Calu3 (cell line): ENCODE data around the gene KIFAP3. TPM values are rescaled to one million over a fixed set of nuclear protein-coding genes. Genes with fewer than 3 reads are reported as not detected.

Experiments used
- BruUV-seq: library from RNA; stranded (reverse); fragments of 400-500 nt; replicated peaks from 2 replicates; lab custom pipeline; 2021; lab: Mats Ljungman, UMichigan
- CTCF ChIA-PET: fragments of 300-600 bp; sonication (Branson Sonifier 250); formaldehyde crosslinking; loops from one replicate; lab custom pipeline; 2022; ENCODE audit warnings: antibody characterized with exemption; lab: Charles Lee
- DNase-seq: peaks from one replicate; pipeline ENCODE4 v3.0.0; 2022
- H3K27ac Mint-ChIP-seq: one replicate; pipeline ENCODE4 v1.8.0; 2022; ENCODE audit warnings: mixed read lengths; ENCODE audit not compliant: unreplicated experiment
- H3K27me3 Mint-ChIP-seq: one replicate; pipeline ENCODE4 v1.8.0; 2022; ENCODE audit warnings: mixed read lengths; ENCODE audit not compliant: unreplicated experiment
- H3K36me3 Mint-ChIP-seq: one replicate; pipeline ENCODE4 v1.8.0; 2022; ENCODE audit warnings: mild to moderate bottlenecking, moderate library complexity, mixed read lengths; ENCODE audit not compliant: insufficient read depth, unreplicated experiment
- H3K4me1 Mint-ChIP-seq: one replicate; pipeline ENCODE4 v1.8.0; 2022; ENCODE audit warnings: mild to moderate bottlenecking, low read depth, mixed read lengths; ENCODE audit not compliant: unreplicated experiment
- H3K4me3 Mint-ChIP-seq: one replicate; pipeline ENCODE4 v1.8.0; 2022; ENCODE audit warnings: mild to moderate bottlenecking, low read depth, moderate library complexity, mixed read lengths; ENCODE audit not compliant: unreplicated experiment
- H3K9me3 Mint-ChIP-seq: one replicate; pipeline ENCODE4 v1.8.0; 2022; ENCODE audit warnings: low read depth, mixed read lengths; ENCODE audit not compliant: unreplicated experiment
- intact Hi-C: fragments of 100-400 bp; cut with micrococcal nuclease; formaldehyde crosslinking; loops from one replicate; pipeline ENCODE4 v1.10.0; 2022; ENCODE audit not compliant: unreplicated experiment
- total RNA-seq: library from RNA; stranded (reverse); gene quantifications from 2 replicates; pipeline ENCODE4 v1.2.3, GENCODE V29; 2022
- TF ChIP-seq, protein P1 (sequence below): fragments of 200-600 bp; IDR thresholded peaks from one replicate; pipeline ENCODE4 v1.8.0; 2022; ENCODE audit warnings: antibody characterized with exemption; ENCODE audit not compliant: unreplicated experiment

KIFAP3 gene
- total RNA-seq, 1 experiment from 2014 or later, result 16.2 TPM

DNA sequence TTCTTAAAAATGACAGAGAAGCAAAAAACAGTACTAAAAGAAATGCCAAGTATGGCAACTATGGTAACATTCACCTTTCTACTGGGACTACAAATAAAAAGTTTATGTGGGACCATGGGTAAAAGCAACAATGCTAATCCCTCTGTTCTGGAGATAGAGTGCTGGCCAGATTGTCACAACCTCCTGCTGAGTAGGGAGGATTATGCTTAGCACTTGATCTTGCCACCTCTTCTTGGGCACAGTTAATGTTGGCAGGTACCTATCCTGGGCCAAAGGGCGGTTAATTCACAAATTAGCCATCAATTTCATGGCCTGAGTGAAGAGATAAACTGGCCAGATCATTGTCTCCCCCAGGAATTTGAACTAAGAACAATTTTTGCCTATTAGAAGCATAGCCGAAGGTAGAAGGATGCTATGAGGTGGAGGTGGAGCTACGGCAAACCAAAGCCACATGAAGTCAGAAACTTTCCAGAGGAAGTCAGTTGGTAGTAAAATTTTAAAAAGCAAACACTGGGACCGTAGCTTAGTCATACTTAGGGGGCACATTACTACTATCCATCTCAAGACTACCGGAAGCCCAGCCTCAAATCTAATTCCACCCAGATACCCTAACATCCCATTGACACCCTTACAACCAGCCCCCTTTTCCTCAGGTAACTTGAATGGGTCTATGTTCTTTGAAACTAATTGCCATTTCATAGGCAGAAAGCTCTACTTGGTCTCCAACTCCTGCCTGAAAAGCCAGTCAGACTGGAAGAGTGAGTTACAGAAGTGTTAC, 183.5 kb downstream of the KIFAP3 start:
- CTCF ChIA-PET, result interaction anchor here (0.6 to 0.8 kb wide), 2 partner anchors 38 to 1587 kb away, joined by 3 to 6 read pairs; no protein-coding TSS in a partner anchor
- peak; percentile 75 for DNase-seq
- peak overlapping the region; percentile 86 for H3K4me3 Mint-ChIP-seq
- TF ChIP-seq, protein P1, sequence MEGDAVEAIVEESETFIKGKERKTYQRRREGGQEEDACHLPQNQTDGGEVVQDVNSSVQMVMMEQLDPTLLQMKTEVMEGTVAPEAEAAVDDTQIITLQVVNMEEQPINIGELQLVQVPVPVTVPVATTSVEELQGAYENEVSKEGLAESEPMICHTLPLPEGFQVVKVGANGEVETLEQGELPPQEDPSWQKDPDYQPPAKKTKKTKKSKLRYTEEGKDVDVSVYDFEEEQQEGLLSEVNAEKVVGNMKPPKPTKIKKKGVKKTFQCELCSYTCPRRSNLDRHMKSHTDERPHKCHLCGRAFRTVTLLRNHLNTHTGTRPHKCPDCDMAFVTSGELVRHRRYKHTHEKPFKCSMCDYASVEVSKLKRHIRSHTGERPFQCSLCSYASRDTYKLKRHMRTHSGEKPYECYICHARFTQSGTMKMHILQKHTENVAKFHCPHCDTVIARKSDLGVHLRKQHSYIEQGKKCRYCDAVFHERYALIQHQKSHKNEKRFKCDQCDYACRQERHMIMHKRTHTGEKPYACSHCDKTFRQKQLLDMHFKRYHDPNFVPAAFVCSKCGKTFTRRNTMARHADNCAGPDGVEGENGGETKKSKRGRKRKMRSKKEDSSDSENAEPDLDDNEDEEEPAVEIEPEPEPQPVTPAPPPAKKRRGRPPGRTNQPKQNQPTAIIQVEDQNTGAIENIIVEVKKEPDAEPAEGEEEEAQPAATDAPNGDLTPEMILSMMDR, result no peak
- intact Hi-C loops, result loop anchor here (10.0 kb wide), 1 partner anchor 1424 kb away; the partner anchor contains the start of gene FMO4
- BruUV-seq, result no TSS peak
- peaks cover 54% of the 10 kb centered on the region for H3K4me1 Mint-ChIP-seq
- peak overlapping the region; percentile 100 for H3K27ac Mint-ChIP-seq
- no peaks in the 10 kb centered on the region for H3K9me3 Mint-ChIP-seq
- H3K27me3 Mint-ChIP-seq, result no peaks in the 10 kb centered on the region
- peaks cover 43% of the 10 kb centered on the region for H3K36me3 Mint-ChIP-seq

DNA sequence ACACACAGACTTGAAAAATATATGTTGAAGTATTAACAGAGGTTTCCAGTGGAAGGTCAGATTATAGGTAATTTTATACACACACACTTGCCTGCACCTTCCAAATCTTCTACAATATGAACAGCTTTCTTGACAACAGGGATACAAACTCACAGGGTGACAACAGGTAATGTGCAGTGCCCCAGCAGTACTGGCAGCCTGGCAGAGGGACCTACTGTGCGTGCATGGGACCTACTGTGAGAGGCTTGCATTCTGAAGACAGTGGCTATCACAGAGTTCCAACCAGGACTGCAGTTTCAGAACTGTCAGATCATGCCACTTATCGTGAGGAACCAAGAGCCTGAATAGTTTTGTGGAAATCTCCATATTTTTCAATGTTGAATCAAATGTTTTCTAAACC, 184.6 kb downstream of the KIFAP3 start:
- CTCF ChIA-PET, result interaction anchor here (0.6 kb wide), 1 partner anchor 1573 kb away, joined by 16 read pairs; no protein-coding TSS in a partner anchor
- no peaks in the 10 kb centered on the region for H3K27me3 Mint-ChIP-seq
- BruUV-seq, result no TSS peak
- intact Hi-C loops, result loop anchor here (10.0 kb wide), 1 partner anchor 1425 kb away; the partner anchor contains the start of gene FMO4
- peaks cover 52% of the 10 kb centered on the region for H3K4me1 Mint-ChIP-seq
- TF ChIP-seq, protein P1, result no peak
- H3K27ac Mint-ChIP-seq, result peak overlapping the region; percentile 33
- H3K4me3 Mint-ChIP-seq, result peak overlapping the region; percentile 86
- H3K36me3 Mint-ChIP-seq, result peaks cover 50% of the 10 kb centered on the region
- no peak for DNase-seq
- H3K9me3 Mint-ChIP-seq, result no peaks in the 10 kb centered on the region

DNA sequence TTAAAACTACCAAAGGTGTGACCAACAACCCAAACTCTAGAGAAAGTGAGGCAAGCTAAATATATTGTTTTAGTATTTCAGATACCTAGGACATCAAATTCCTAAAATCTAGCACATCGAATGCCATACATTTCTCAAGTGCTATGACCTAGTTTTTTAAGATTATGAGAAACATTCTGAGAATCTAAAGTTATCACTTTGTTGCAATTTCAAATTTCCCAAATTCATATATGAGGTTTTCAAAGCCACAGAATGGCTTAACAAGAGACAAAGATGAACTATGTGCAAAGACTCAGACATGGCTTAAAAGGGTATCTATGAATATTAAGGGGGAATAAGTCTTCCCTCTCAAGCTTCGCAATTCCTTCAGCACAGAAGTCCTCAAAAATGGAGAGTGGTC, 187.6 kb downstream of the KIFAP3 start:
- intact Hi-C loops, result no loop called here
- no peak for DNase-seq
- Mint-ChIP-seq H3K4me3 (no peak overlapping the region), H3K36me3 (peaks cover 39% of the 10 kb centered on the region), H3K27ac (no peak overlapping the region), H3K4me1 (peaks cover 37% of the 10 kb centered on the region), H3K9me3 (no peaks in the 10 kb centered on the region), H3K27me3 (no peaks in the 10 kb centered on the region)
- BruUV-seq, result no TSS peak
- CTCF ChIA-PET, result no interaction called here
- TF ChIP-seq, protein P1, result no peak

DNA sequence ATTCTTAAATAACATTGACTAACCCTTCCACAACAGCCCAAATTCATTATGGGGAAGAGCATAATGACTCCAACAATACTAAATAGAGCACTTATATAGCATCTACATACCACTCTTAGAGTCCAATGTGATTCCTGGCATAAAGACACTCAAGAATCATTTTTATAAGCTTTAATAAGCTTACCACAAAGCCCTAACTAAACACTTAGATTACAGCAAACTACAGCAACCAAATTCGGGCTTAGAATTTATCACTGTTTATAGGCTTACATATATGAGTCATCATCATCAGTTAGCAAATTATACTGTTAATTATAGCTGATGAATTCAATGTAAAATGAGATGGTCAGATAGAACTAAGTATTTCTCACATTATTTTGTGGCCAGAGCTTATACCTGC, 188.1 kb downstream of the KIFAP3 start:
- DNase-seq, result no peak
- H3K4me3 Mint-ChIP-seq, result no peak overlapping the region
- intact Hi-C loops, result no loop called here
- no peak overlapping the region for H3K27ac Mint-ChIP-seq
- TF ChIP-seq, protein P1, result no peak
- H3K27me3 Mint-ChIP-seq, result no peaks in the 10 kb centered on the region
- peaks cover 36% of the 10 kb centered on the region for H3K4me1 Mint-ChIP-seq
- H3K36me3 Mint-ChIP-seq, result peaks cover 34% of the 10 kb centered on the region
- H3K9me3 Mint-ChIP-seq, result no peaks in the 10 kb centered on the region
- CTCF ChIA-PET, result no interaction called here
- BruUV-seq, result no TSS peak
